Measurements from ENCODE around the gene PAPPA2.
A peak's percentile ranks its signal among the peaks of the same experiment; 100 is the strongest.
"Not testable (repeated sequence)": the region's sequence is repeated elsewhere in the genome, so short reads cannot be mapped to it uniquely, and the experiment has no call there.

PAPPA2 gene

GRCh38 chr1:176694713-176695112, 231.7 kb downstream of the PAPPA2 start:
- DNase-seq: no peak

GRCh38 chr1:176696109-176696508, 233.1 kb downstream of the PAPPA2 start:
- peak; percentile 99 for DNase-seq

GRCh38 chr1:176696689-176697088, 233.7 kb downstream of the PAPPA2 start:
- DNase-seq: no peak

- no peak for DNase-seq
Observed at GRCh38 chr1:176699821-176700220, 236.8 kb downstream of the PAPPA2 start.

- DNase-seq: no peak
Observed at GRCh38 chr1:176701151-176701866, 238.3 kb downstream of the PAPPA2 start.

- no peak for DNase-seq
Observed at GRCh38 chr1:176702901-176703300, 239.9 kb downstream of the PAPPA2 start.

- no peak for DNase-seq
Observed at GRCh38 chr1:176705585-176705984, 242.6 kb downstream of the PAPPA2 start.

- DNase-seq: no peak
Observed at GRCh38 chr1:176717066-176717750, 254.2 kb downstream of the PAPPA2 start.

GRCh38 chr1:176719447-176719846, 256.5 kb downstream of the PAPPA2 start:
- no peak for DNase-seq

GRCh38 chr1:176720838-176721237, 257.9 kb downstream of the PAPPA2 start:
- DNase-seq: no peak

GRCh38 chr1:176733661-176734060, 270.7 kb downstream of the PAPPA2 start:
- DNase-seq: no peak

GRCh38 chr1:176735201-176735600, 272.2 kb downstream of the PAPPA2 start:
- DNase-seq: no peak

- DNase-seq: no peak
Observed at GRCh38 chr1:176736015-176736414, 273.0 kb downstream of the PAPPA2 start.

GRCh38 chr1:176741181-176741580, 278.2 kb downstream of the PAPPA2 start:
- DNase-seq: no peak

- no peak for DNase-seq
Observed at GRCh38 chr1:176742322-176742721, 279.3 kb downstream of the PAPPA2 start.

- no peak for DNase-seq
Observed at GRCh38 chr1:176744142-176744541, 281.2 kb downstream of the PAPPA2 start.

GRCh38 chr1:176745945-176746344, 283.0 kb downstream of the PAPPA2 start:
- DNase-seq: no peak

GRCh38 chr1:176752505-176752904, 289.5 kb downstream of the PAPPA2 start:
- DNase-seq: no peak

GRCh38 chr1:176754676-176755075, 291.7 kb downstream of the PAPPA2 start:
- DNase-seq: no peak

GRCh38 chr1:176756817-176757216, 293.8 kb downstream of the PAPPA2 start:
- not testable (repeated sequence) for DNase-seq

- DNase-seq: no peak
Observed at GRCh38 chr1:176765608-176766007, 302.6 kb downstream of the PAPPA2 start.

- no peak for DNase-seq
Observed at GRCh38 chr1:176766779-176767178, 303.8 kb downstream of the PAPPA2 start.

- no peak for DNase-seq
Observed at GRCh38 chr1:176767714-176768136, 304.8 kb downstream of the PAPPA2 start.

- DNase-seq: no peak
Observed at GRCh38 chr1:176768532-176768931, 305.6 kb downstream of the PAPPA2 start.

GRCh38 chr1:176770066-176770465, 307.1 kb downstream of the PAPPA2 start:
- no peak for DNase-seq
